HEK293 (cell line): ENCODE data around the gene ADRA2B.
"Not testable (repeated sequence)": the region's sequence is repeated elsewhere in the genome, so short reads cannot be mapped to it uniquely, and the experiment has no call there.

Experiments used
- CTCF ChIA-PET: fragments of 350-600 bp; formaldehyde crosslinking; extraction: SDS; loops from one replicate; lab custom pipeline; 2021; ENCODE audit warnings: antibody characterized with exemption; lab: Yijun Ruan, JAX
- POLR2A ChIA-PET: fragments of 300-600 bp; formaldehyde crosslinking; extraction: SDS; loops from one replicate; lab custom pipeline; 2020; ENCODE audit warnings: antibody characterized with exemption, inconsistent platforms; lab: Yijun Ruan, JAX
- H3K27ac ChIP-seq: fragments of 200-500 bp; sonication (Bioruptor generic); 2 replicates; pipeline ENCODE4 v1.5.1; 2014; ENCODE audit warnings: low read depth, low read length, control low read depth, inconsistent platforms; ENCODE audit errors: extremely low read depth
- H3K36me3 ChIP-seq, 2 experiments: fragments of 200-500 bp in 1 of 2; sonication (Bioruptor generic) in 1 of 2; 1 replicate in 1 of 2; 2 replicates in 1 of 2; pipeline ENCODE4 v1.5.1; 2014 to 2017; ENCODE audit warnings: inconsistent platforms in 2 of 2, low read length in 2 of 2; ENCODE audit not compliant: control insufficient read depth in 2 of 2, insufficient read depth in 1 of 2
- H3K4me1 ChIP-seq: fragments of 200-500 bp; sonication (Bioruptor generic); 2 replicates; pipeline ENCODE4 v1.5.1; 2014; ENCODE audit warnings: mild to moderate bottlenecking, low read length, inconsistent platforms; ENCODE audit not compliant: control insufficient read depth, insufficient read depth
- H3K4me3 ChIP-seq: 2 replicates; pipeline ENCODE4 v1.5.1; 2011; ENCODE audit warnings: low read depth, mild to moderate bottlenecking, control low read depth, low read length, moderate library complexity
- H3K9me3 ChIP-seq: fragments of 200-500 bp; sonication (Bioruptor generic); 2 replicates; pipeline ENCODE4 v1.5.1; 2014; ENCODE audit warnings: low read depth, low read length, inconsistent platforms; ENCODE audit not compliant: control insufficient read depth, insufficient read depth
- SCRT2 ChIP-seq: fragments of 450-650 bp; formaldehyde crosslinking; IDR thresholded peaks from 2 replicates; pipeline ENCODE4 v1.5.1; 2016; ENCODE audit warnings: missing biosample characterization, missing genetic modification characterization
- SETDB1 ChIP-seq: IDR thresholded peaks from one replicate; pipeline ENCODE4 v1.6.1; 2017; ENCODE audit warnings: mild to moderate bottlenecking, low read length, moderate library complexity, mixed read lengths; ENCODE audit not compliant: insufficient read length
- SP3 ChIP-seq: fragments of 450-650 bp; formaldehyde crosslinking; IDR thresholded peaks from 2 replicates; pipeline ENCODE4 v1.5.1; 2016; ENCODE audit warnings: missing biosample characterization, missing genetic modification characterization
- ZBTB17 ChIP-seq: fragments of 450-650 bp; formaldehyde crosslinking; IDR thresholded peaks from 2 replicates; pipeline ENCODE4 v1.5.1; 2016; ENCODE audit warnings: missing biosample characterization, missing genetic modification characterization
- ZFHX2 ChIP-seq: fragments of 450-650 bp; formaldehyde crosslinking; conservative IDR thresholded peaks from 2 replicates; pipeline ENCODE4 v1.5.1; 2016; ENCODE audit warnings: missing biosample characterization, missing genetic modification characterization
- ZNF175 ChIP-seq: fragments of 450-650 bp; formaldehyde crosslinking; IDR thresholded peaks from 2 replicates; pipeline ENCODE4 v1.5.1; 2016; ENCODE audit warnings: missing biosample characterization, missing genetic modification characterization
- ZNF248 ChIP-seq: fragments of 450-650 bp; formaldehyde crosslinking; IDR thresholded peaks from 2 replicates; pipeline ENCODE4 v1.5.1; 2017; ENCODE audit warnings: missing biosample characterization, missing genetic modification characterization
- ZNF561 ChIP-seq: fragments of 450-650 bp; IDR thresholded peaks from 2 replicates; pipeline ENCODE4 v1.5.1; 2018; ENCODE audit warnings: missing biosample characterization, missing genetic modification characterization, borderline replicate concordance
- ZNF843 ChIP-seq: fragments of 450-650 bp; formaldehyde crosslinking; IDR thresholded peaks from 2 replicates; pipeline ENCODE4 v1.5.1; 2016; ENCODE audit warnings: missing biosample characterization, missing genetic modification characterization
- TF ChIP-seq, protein P1 (sequence below): fragments of 450-650 bp; formaldehyde crosslinking; IDR thresholded peaks from 2 replicates; pipeline ENCODE4 v1.5.1; 2016; ENCODE audit warnings: missing biosample characterization, missing genetic modification characterization
- TF ChIP-seq, protein P2 (sequence below): fragments of 450-650 bp; formaldehyde crosslinking; IDR thresholded peaks from 2 replicates; pipeline ENCODE4 v1.5.1; 2017; ENCODE audit warnings: missing biosample characterization, mild to moderate bottlenecking, missing genetic modification characterization, moderate library complexity

ADRA2B gene

GRCh38 chr2:96072746-96073145 lies 43.6 kb downstream of the ADRA2B start:
- CTCF ChIA-PET = interaction anchor here (0.9 kb wide), 1 partner anchor 102 kb away, joined by 4 read pairs; no protein-coding TSS in a partner anchor

DNA sequence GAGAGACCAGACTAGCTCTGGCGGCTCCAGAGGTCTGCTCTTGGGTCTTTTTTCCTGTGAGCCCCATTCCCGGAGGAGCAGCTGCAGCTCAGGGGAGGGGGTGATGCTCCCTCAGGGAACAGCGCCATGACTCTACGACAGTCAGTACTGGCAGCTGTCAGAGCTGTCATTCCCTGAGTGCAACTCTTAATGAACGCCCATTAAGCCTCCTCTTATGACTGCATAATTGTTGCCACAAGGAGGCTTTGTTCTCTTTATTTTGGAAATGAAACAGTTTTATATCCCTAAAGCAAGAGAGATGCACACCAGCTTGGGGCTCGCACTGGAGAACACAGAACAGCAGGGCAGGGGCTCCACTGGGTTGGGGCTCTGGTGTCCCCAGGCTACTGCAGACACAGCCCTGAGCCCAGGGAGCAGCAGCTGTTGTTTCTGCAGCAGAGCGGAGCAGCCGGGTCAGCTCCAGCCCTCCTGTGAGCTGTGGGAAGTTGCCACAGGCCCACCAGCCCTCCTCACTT lies 44.3 kb downstream of the ADRA2B start:
- H3K4me3 ChIP-seq, H3K36me3 ChIP-seq, H3K27ac ChIP-seq, H3K4me1 ChIP-seq, H3K9me3 ChIP-seq, CTCF ChIA-PET, POLR2A ChIA-PET: not testable (repeated sequence)

More at GRCh38 chr2:96072746-96073145, 43.6 kb downstream of the ADRA2B start:
- TF ChIP-seq SCRT2 (no peak), SETDB1 (no peak), ZNF561 (tag by site-specific recombination) (no peak), ZNF843 (no peak), ZNF175 (no peak), ZBTB17 (tag by site-specific recombination) (no peak), SP3 (no peak), ZFHX2 (tag by site-specific recombination) (no peak), ZNF248 (no peak)
- TF ChIP-seq, protein P1, sequence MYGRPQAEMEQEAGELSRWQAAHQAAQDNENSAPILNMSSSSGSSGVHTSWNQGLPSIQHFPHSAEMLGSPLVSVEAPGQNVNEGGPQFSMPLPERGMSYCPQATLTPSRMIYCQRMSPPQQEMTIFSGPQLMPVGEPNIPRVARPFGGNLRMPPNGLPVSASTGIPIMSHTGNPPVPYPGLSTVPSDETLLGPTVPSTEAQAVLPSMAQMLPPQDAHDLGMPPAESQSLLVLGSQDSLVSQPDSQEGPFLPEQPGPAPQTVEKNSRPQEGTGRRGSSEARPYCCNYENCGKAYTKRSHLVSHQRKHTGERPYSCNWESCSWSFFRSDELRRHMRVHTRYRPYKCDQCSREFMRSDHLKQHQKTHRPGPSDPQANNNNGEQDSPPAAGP (tag by site-specific recombination) = no peak
- TF ChIP-seq, protein P2, sequence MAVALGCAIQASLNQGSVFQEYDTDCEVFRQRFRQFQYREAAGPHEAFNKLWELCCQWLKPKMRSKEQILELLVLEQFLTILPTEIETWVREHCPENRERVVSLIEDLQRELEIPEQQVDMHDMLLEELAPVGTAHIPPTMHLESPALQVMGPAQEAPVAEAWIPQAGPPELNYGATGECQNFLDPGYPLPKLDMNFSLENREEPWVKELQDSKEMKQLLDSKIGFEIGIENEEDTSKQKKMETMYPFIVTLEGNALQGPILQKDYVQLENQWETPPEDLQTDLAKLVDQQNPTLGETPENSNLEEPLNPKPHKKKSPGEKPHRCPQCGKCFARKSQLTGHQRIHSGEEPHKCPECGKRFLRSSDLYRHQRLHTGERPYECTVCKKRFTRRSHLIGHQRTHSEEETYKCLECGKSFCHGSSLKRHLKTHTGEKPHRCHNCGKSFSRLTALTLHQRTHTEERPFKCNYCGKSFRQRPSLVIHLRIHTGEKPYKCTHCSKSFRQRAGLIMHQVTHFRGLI (tag by site-specific recombination) = no peak
- Histone ChIP-seq H3K27ac (no peak overlapping the region), H3K4me1 (no peaks in the 10 kb centered on the region), H3K36me3 (no peaks in the 10 kb centered on the region), H3K9me3 (no peaks in the 10 kb centered on the region; the same call in 1 of the 2 replicates), H3K4me3 (no peak overlapping the region)
- POLR2A ChIA-PET = no interaction called here

DNA sequence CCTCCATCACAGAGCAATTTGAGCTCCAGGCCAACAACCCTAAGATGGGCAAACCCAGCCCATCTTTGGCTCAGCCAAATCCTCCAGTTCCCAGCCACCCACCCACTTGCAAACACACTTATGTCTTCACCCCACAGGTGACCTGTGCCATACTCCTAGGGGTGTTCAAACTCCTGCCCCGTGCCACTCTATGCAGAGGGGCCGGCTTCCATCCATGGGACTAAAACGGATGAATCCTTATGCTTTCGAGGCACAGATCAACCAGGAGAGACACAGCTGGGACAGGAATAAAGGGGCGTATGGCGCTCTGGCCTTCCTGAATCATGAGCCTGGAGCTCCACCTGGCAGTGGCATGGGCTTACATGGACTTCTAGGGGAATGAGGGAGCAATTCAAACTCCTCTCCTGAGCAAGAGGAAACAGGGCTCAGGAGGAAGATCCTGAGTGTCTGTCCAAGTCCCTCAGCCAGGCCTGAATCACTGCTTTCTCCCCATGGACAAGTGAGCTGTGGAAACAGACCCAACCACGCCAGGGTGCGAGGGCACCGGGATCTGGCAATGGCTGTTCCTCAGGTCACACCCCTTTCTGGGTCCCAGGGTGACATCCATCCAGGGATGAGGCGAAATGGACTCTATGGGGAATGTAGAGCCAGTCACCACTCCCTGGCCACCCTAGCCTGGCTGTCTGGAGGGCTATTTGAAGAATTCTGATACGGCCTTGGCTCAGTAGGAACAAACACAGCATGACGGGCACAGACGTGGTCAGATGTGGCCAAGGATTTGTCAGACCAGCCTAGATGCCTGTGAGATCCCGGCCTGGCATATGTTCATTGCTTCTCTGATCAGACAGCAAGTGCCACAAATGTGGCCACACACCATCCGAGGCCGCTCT lies 45.0 kb downstream of the ADRA2B start:
- POLR2A ChIA-PET, H3K4me3 ChIP-seq, H3K36me3 ChIP-seq, CTCF ChIA-PET, H3K9me3 ChIP-seq, H3K27ac ChIP-seq, H3K4me1 ChIP-seq: not testable (repeated sequence)

- H3K4me3 ChIP-seq, H3K36me3 ChIP-seq, POLR2A ChIA-PET, H3K27ac ChIP-seq, H3K9me3 ChIP-seq, H3K4me1 ChIP-seq: not testable (repeated sequence)
- CTCF ChIA-PET = interaction anchor here (1.3 kb wide), 1 partner anchor 104 kb away, joined by 3 read pairs; no protein-coding TSS in a partner anchor
These were observed 46.0 kb downstream of the ADRA2B start for GRCh38 chr2:96070351-96070750.

GRCh38 chr2:96069878-96070277 lies 46.5 kb downstream of the ADRA2B start:
- H3K9me3 ChIP-seq, POLR2A ChIA-PET, H3K27ac ChIP-seq, H3K4me1 ChIP-seq, H3K36me3 ChIP-seq, H3K4me3 ChIP-seq: not testable (repeated sequence)
- CTCF ChIA-PET = interaction anchor here (1.3 kb wide), 1 partner anchor 104 kb away, joined by 3 read pairs; no protein-coding TSS in a partner anchor

- H3K27ac ChIP-seq, H3K4me1 ChIP-seq, H3K36me3 ChIP-seq, H3K9me3 ChIP-seq, H3K4me3 ChIP-seq, POLR2A ChIA-PET: not testable (repeated sequence)
- CTCF ChIA-PET = interaction anchor here (0.6 kb wide), 1 partner anchor 73 kb away, joined by 3 read pairs; no protein-coding TSS in a partner anchor
These were observed 48.3 kb downstream of the ADRA2B start for GRCh38 chr2:96067902-96068581.
